Measurements from ENCODE around the gene TLR7. TPM values are rescaled to one million over a fixed set of nuclear protein-coding genes. Genes with fewer than 3 reads are reported as not detected.
A peak's percentile ranks its signal among the peaks of the same experiment; 100 is the strongest.

The TLR7 gene
- total RNA-seq, 1 donor from 2014 or later, result 2.6 TPM

DNA sequence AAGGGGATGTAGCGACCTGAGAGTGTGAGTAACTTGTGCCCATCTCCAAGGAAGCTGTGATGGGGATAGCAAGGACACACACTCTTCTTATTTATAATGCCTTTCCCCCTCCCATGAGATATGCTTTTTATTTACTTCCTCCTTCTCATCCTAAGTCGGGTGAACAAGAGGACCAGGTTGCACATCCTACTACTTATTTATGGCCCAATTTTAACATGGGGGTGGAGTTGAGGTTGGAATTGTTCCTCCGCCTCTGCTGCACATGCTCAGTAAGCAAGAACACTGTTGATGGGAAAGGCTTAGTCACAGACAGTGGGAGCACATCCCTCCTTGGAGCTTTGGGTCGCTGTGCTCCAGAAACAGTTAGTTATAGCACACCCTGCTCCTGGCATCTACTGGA is 24.3 kb downstream of the TLR7 start:
- DNase-seq, result no peak

DNA sequence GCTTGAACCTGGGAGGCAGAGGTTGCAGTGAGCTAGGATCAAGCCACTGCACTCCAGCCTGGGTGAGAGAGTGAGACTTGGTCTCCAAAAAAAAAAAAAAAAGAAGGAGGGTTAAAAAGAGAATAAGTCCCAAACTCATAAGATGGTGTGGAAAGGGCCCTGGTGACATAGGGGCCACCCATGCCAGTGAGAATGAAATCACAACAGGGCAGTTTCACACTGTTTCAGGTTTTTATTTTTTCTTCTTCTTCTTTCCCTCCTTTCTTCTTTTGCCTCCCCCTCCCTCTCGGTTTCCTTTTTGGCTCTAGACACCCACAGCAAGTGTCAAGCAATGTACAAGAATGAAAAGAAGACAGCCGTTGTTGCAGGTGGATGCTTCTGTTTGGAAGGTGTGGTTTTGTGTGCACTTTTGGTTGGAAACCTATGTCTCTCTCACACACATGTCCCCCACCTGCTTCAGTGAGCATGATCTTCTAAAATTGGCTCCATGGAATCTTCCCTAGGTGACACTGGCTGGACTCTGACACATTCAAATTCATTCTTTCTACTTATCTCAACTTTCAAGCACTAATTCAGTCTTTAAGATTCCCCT is 25.1 kb downstream of the TLR7 start:
- DNase-seq, result no peak

DNA sequence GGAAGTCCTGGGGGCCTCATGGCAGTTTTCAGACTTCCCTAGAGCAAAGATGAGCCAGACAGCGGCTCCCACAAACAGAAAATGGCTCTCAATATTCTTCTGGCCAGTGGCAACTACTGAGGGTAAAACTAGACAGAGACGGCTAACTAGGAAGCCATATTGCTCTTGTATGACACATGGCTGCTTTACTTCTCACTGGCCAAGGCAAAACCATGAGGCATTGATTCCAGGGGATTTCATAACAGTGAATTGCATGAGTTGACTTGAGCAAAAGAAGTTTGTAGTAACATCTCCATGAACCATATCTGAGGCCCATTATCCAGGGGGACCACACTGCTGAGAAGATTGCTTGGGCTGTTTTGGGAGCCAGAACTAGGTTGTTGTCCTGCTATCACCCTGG is 25.8 kb downstream of the TLR7 start:
- no peak for DNase-seq

DNA sequence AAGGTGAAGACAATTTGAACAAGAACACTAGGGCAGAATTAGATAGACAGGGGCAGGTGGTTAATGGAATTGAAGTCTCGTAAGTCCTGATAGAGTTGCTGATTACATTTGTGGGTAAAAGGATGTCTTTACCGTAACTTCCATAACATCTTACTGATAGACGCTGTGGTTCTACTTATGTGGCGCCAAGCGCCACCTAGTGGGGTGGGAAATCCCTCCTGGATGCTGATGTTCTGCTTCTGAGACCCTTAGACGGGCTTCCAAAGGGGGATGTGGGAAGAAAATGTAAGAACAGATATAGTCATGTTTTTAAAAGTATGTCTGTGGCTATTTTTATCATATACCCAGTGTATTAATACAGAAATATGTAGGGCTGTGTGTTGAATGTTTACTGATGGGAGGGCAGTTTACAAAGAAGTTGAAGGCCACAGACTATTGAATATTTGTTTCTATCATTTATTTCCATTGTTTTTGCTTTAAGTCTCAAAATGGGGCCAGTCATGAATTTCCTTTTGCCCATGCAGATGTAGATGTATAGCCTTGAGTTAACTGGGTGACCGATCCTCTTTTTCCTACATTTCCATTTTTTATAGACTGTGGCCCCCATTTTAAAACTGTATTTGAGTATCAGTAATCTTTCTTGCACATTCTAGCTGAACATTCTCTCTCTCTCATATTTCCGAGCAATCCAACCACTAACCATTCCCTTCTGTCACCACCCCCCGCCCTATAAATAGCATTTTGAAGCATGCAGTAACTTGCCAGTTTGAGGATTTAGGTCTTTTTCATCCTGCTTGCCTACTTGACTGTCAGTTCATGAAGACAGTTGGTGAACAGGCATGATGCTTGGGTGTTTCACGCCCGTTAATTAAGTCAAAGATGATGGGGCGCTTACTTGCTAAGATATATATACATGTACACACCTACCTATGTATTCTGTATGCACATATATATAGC is 27.5 kb downstream of the TLR7 start:
- DNase-seq, result peak; percentile 0

DNA sequence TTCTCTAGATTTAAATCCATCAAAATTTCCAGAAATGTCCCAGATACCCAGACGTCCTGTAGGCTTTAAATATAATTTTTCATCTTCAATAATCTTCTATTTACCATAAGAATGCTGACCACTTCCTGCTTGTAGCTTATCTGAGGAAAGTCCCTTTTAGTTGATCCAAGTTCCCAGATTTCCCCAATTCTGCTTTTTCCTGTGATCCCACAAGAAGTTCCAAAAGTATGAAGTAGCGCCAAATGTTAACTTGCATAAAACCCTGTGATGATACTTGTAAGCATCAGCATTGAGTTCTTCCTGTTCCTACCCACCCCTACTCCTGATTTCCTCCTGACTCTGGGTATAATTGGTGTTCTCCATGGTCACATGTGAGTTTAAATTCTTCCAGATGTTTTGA is 29.0 kb downstream of the TLR7 start:
- DNase-seq, result no peak

GRCh38 chrX:12896935-12897334 is 30.1 kb downstream of the TLR7 start:
- DNase-seq, result no peak

GRCh38 chrX:12898073-12898472 is 31.2 kb downstream of the TLR7 start:
- DNase-seq, result no peak

GRCh38 chrX:12899506-12899905 is 32.6 kb downstream of the TLR7 start:
- DNase-seq, result no peak

DNA sequence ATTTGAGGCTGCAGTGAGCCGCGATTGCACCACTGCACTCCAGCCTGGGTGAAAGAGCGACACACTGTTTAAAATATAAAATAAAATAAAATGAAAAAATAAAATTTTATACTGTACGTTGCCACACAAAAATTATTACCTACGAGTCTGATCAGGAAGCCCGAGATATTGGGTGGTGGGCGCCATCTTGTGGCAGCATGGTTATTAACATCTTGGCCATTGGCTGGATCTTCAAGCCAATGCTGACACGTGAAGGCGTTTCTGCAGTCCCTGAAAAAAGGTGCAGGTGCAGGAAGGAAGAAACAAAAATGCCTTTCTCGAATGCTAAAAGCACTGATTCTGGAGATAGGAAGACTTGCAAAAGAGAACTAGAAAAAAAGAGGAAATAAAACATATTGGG is 34.6 kb downstream of the TLR7 start:
- peak; percentile 2 for DNase-seq

DNA sequence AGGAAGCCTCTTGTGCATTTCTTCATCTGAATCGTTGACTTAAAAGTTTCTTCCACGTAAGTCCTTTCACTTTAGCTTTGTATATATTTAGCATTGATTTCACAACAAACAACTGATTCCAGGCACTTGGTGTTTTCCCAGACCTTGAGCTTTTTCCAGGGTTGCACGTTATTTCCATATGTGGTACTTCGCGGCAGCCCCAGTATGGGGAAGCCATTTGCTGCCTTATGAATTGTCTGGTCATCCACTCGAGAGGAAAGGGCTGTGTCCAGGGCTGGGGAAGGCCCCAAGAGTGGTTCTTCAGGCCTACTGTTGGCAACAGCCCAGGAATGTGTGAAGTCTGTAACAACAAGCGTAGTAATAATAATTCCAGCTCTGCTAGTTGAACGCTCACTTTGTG is 36.8 kb downstream of the TLR7 start:
- DNase-seq, result peak; percentile 31

- DNase-seq, result no peak
Observed at GRCh38 chrX:12906046-12906761, 39.3 kb downstream of the TLR7 start, which contains the start of gene TLR8. TLR8 (plus strand) TSS chrX:12906620; CDS start chrX:12906707, 87 bp downstream.

GRCh38 chrX:12910423-12911121 is 43.7 kb downstream of the TLR7 start:
- DNase-seq, result no peak

- no peak for DNase-seq
Observed at GRCh38 chrX:12911122-12911470, 44.2 kb downstream of the TLR7 start.

DNA sequence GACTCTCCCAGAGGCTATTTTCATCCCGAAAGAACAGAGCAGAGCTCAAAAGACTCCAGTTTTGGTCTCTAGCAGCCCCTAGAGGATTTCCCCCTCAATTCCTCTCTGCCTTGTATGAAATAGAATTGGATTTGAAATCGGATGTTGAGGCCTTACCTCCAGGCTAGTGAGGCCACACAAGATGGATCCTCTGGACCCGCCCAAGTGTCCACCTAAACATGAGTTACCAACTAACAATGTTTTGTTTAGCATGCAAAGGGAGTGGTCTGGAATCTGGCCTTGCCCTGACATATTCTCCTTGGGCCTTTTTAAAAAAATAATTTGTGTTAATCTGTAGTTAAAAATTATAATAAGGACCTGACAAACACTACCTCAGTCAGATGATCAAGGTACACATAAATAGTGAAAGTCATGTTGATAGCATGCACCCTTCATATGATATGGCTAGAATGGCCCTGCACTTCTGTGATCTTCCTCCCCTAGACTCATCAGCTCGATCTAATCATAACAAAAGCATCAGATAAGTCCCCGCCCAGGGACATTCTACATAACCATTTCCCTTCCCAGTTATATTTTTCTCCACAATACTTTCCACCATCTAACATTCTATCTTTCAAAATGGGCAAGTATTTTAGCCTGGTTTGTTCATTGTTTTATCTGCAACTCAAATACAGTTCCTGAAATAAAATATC is 46.1 kb downstream of the TLR7 start:
- DNase-seq, result no peak

DNA sequence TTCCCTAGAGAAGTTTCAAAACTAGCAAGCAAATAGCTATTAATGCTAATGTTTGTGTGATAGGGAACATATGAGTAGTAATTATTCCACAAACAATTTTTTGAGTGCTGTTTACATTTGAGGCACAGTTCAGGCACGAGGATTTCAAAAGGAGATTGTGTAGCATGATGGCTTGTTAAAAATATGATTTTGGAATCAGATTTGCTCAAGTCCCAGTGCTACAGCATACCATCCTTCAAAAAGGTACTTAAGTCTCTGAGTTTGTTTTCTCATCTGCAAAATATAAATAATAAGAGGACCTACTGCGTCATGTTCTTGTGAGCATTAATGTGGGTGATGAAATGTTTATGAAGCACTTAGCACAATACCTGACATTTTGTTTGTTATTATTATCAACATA is 50.9 kb downstream of the TLR7 start:
- no peak for DNase-seq

DNA sequence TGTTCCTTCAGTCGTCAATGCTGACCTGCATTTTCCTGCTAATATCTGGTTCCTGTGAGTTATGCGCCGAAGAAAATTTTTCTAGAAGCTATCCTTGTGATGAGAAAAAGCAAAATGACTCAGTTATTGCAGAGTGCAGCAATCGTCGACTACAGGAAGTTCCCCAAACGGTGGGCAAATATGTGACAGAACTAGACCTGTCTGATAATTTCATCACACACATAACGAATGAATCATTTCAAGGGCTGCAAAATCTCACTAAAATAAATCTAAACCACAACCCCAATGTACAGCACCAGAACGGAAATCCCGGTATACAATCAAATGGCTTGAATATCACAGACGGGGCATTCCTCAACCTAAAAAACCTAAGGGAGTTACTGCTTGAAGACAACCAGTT is 52.2 kb downstream of the TLR7 start:
- DNase-seq, result no peak

DNA sequence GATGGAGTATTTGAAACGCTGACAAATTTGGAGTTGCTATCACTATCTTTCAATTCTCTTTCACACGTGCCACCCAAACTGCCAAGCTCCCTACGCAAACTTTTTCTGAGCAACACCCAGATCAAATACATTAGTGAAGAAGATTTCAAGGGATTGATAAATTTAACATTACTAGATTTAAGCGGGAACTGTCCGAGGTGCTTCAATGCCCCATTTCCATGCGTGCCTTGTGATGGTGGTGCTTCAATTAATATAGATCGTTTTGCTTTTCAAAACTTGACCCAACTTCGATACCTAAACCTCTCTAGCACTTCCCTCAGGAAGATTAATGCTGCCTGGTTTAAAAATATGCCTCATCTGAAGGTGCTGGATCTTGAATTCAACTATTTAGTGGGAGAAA is 52.7 kb downstream of the TLR7 start:
- no peak for DNase-seq

- DNase-seq, result no peak
Observed at GRCh38 chrX:12920990-12921389, 54.1 kb downstream of the TLR7 start.

DNA sequence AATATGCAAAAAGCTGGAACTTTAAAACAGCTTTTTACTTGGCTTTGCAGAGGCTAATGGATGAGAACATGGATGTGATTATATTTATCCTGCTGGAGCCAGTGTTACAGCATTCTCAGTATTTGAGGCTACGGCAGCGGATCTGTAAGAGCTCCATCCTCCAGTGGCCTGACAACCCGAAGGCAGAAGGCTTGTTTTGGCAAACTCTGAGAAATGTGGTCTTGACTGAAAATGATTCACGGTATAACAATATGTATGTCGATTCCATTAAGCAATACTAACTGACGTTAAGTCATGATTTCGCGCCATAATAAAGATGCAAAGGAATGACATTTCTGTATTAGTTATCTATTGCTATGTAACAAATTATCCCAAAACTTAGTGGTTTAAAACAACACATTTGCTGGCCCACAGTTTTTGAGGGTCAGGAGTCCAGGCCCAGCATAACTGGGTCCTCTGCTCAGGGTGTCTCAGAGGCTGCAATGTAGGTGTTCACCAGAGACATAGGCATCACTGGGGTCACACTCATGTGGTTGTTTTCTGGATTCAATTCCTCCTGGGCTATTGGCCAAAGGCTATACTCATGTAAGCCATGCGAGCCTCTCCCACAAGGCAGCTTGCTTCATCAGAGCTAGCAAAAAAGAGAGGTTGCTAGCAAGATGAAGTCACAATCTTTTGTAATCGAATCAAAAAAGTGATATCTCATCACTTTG is 55.2 kb downstream of the TLR7 start:
- DNase-seq, result no peak

DNA sequence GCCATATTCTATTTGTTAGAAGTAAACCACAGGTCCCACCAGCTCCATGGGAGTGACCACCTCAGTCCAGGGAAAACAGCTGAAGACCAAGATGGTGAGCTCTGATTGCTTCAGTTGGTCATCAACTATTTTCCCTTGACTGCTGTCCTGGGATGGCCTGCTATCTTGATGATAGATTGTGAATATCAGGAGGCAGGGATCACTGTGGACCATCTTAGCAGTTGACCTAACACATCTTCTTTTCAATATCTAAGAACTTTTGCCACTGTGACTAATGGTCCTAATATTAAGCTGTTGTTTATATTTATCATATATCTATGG is 55.7 kb downstream of the TLR7 start:
- DNase-seq, result no peak

- no peak for DNase-seq
Observed at GRCh38 chrX:12929701-12930100, 62.8 kb downstream of the TLR7 start.
